Spinal cord (tissue), 10 donors: ENCODE data around the gene SAMD13. TPM values are rescaled to one million over a fixed set of nuclear protein-coding genes. Genes with fewer than 3 reads are reported as not detected.
A peak's percentile ranks its signal among the peaks of the same experiment; 100 is the strongest.

Source experiments
- DNase-seq, 6 donors: peaks; one replicate each; pipeline versions ENCODE4 v3.0.0 to v3.0.0-alpha.2; 2013 to 2015; ENCODE audit warnings: low spot score in 6 of 6, low read depth in 4 of 6
- H3K27ac ChIP-seq: one replicate; pipeline ENCODE4 v1.5.1; 2013; ENCODE audit warnings: low read depth, low read length, control low read depth
- H3K27me3 ChIP-seq: one replicate; pipeline ENCODE4 v1.6.1; 2013; ENCODE audit warnings: low read length; ENCODE audit not compliant: control insufficient read depth, insufficient read depth
- H3K36me3 ChIP-seq: one replicate; pipeline ENCODE4 v1.6.1; 2013; ENCODE audit warnings: low read length; ENCODE audit not compliant: control insufficient read depth, insufficient read depth
- H3K4me1 ChIP-seq: one replicate; pipeline ENCODE4 v1.6.1; 2013; ENCODE audit warnings: low read length; ENCODE audit not compliant: control insufficient read depth, insufficient read depth
- H3K4me3 ChIP-seq: one replicate; pipeline ENCODE4 v1.5.1; 2013; ENCODE audit warnings: low read depth, low read length, control low read depth
- H3K9me3 ChIP-seq: one replicate; pipeline ENCODE4 v1.6.1; 2013; ENCODE audit warnings: low read length; ENCODE audit not compliant: control insufficient read depth, insufficient read depth
- WGBS: methylation state at CpG from one replicate; pipeline ENCODE4 v1.1.5; 2013; ENCODE audit warnings: missing lambda C conversion rate; ENCODE audit not compliant: insufficient coverage; 5-methylcytosine and 5-hydroxymethylcytosine counted together
- polyA plus RNA-seq, 2 donors: library from polyadenylated mRNA; unstranded; fragments of 120-200 nt; gene quantifications; one replicate each; pipeline ENCODE4 v1.2.1, GENCODE V29; 2013; ENCODE audit not compliant: insufficient read length in 2 of 2
- total RNA-seq, 2 donors: library from RNA; depleted of rRNA in 1 of 2; stranded (reverse); fragments of 120-200 nt in 1 of 2; fragments of >200 nt in 1 of 2; gene quantifications; one replicate each; pipeline versions ENCODE4 v1.2.3 to v1.2.4, GENCODE V29; 2013 to 2014
- donor health status: healthy.

The SAMD13 gene
- total and polyA plus RNA-seq, 4 donors = 4.0 to 6.5 (median 5.9) TPM

DNA sequence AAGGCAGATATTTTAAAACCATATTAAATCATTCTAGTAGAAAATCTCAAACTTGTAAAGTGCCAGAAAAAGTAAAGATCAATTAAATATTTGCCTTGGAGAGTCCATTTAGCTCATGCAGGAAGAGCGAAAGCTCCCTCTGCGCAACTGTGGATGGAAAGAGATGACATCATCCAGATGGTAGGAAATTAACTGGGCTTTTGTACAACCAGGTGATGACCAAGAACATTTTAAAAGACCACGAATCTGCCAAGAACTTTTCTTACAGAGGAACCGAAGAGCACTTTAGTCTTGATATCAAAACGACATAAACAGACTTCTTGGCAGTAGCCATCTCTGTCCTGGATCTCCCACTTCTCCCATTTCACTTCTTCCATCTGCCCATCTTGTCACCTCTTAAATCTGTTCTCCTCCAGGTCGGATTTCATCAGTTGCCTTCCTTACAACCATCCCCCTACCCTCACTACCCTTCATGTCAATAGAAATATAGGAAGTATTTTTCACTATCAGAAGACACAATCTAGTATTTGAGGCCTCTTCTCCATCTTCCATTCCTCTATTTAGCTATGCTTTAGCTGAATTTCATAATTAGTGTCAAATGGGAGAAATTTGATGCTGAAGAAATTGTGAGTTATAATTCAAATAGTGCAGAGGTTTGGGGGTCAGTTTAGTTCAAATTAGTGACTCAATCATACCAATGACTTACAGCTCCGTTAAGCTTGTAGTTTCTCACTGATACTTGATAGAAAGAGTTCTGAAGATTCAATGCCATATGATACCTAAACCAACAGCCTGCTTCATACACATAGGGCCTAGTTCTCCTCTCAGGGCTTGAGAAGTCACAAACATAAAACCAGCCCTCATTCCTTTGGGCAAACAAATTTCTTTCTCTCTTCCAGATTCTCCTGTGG lies 74.7 kb downstream of the SAMD13 start:
- no peaks in the 10 kb centered on the region for H3K4me1 ChIP-seq
- 90% methylated on average over 6 of the region's 7 CpGs for WGBS
- DNase-seq = no peak
- H3K27me3 ChIP-seq = no peaks in the 10 kb centered on the region
- H3K27ac ChIP-seq = no peak overlapping the region
- H3K36me3 ChIP-seq = no peaks in the 10 kb centered on the region
- H3K4me3 ChIP-seq = no peak overlapping the region
- H3K9me3 ChIP-seq = no peaks in the 10 kb centered on the region

DNA sequence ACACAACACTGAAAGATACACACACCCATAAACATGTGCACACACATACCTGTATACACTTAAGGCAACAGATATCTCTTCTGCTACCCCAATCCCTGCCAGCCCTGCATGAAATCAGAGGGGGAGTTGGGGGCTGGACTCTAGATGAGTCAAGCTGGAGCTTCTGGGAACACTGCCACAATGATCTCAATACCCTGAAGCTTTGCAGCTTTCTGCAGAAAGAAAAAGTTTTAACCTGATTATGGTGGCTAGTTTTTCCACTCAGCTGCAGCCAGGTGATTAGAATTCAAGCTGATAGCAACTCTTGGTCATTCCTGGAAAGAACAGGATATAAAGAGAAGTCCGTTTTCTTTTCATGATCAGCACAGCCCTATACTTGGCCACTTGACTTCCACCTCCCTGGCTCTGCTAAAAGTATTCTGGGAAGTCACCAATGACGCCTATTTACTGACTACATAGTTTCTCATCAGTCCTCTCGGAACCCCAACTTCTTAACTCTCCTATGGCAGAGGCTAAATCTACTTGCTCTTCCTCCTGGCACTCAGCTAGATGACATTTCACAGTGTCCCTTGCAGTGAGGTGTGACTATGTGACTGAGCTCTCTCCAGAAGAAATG lies 76.1 kb downstream of the SAMD13 start:
- H3K36me3 ChIP-seq = no peaks in the 10 kb centered on the region

DNA sequence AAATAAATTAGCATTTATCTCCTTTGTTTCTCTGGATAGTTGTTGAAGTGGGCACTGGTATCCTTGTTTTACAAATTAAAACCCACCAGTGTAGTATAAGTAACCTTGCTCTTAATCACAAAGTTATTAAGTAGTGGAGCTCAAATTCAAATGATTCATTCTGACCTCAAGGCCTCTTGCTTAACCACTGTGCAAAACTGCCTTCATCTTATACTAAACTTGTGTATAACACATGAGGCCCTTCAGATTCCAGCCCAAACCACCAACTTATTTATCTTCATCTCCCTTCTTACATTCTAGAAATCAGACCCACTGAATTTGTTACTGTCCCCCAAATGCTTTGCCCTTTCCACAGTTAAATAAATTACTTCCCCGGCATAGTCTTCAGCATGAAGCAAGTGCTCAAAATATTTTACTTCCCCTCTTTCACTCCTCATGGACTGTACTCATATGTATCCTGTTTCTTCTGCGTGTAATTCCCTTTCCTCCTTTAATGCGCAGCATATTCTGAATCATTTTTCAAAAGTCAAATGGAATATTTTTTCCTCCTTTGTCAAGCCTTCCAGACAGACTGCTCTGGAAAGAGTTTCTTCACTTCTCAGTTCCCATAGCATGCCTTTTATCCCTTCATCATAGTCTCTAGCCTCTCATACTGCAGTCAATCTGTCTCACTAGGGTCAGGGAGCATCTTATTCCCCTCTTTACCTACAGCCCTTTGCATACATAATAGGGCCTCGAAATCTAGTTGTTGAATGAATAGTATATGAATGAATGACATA lies 77.8 kb downstream of the SAMD13 start:
- H3K27ac ChIP-seq = no peak overlapping the region

More for the DNA sequence above, 76.1 kb downstream of the SAMD13 start:
- Histone ChIP-seq H3K9me3 (no peaks in the 10 kb centered on the region), H3K4me1 (no peaks in the 10 kb centered on the region), H3K27ac (no peak overlapping the region), H3K4me3 (no peak overlapping the region), H3K27me3 (no peaks in the 10 kb centered on the region)
- WGBS = 47% methylated on average over 2 of the region's 3 CpGs
- peak in 1 of 6 donors; percentile 31 for DNase-seq

DNA sequence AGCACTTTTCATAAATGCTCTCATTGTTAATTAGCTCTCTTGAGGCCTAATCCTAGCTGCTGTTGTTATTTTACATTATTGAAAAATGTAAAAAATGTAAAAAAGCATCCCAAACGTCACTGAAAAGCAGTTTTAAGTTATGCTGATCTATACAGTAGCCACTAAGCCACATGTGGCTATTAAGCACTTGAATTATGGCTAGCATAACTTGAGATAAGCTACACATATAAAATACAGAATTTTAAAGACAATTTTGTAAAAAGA lies 78.3 kb downstream of the SAMD13 start:
- WGBS = no CpG with 5 or more reads among the region's 1 CpG
- no peak for DNase-seq
- no peak overlapping the region for H3K4me3 ChIP-seq
- no peaks in the 10 kb centered on the region for H3K36me3 ChIP-seq
- H3K27me3 ChIP-seq = no peaks in the 10 kb centered on the region
- no peaks in the 10 kb centered on the region for H3K9me3 ChIP-seq
- H3K27ac ChIP-seq = no peak overlapping the region
- no peaks in the 10 kb centered on the region for H3K4me1 ChIP-seq

More for the DNA sequence above, 77.8 kb downstream of the SAMD13 start:
- H3K4me3 ChIP-seq = no peak overlapping the region
- no peaks in the 10 kb centered on the region for H3K27me3 ChIP-seq
- no peak for DNase-seq
- H3K9me3 ChIP-seq = no peaks in the 10 kb centered on the region
- no peaks in the 10 kb centered on the region for H3K4me1 ChIP-seq
- 80% methylated on average over 3 of the region's 4 CpGs for WGBS
- no peaks in the 10 kb centered on the region for H3K36me3 ChIP-seq

DNA sequence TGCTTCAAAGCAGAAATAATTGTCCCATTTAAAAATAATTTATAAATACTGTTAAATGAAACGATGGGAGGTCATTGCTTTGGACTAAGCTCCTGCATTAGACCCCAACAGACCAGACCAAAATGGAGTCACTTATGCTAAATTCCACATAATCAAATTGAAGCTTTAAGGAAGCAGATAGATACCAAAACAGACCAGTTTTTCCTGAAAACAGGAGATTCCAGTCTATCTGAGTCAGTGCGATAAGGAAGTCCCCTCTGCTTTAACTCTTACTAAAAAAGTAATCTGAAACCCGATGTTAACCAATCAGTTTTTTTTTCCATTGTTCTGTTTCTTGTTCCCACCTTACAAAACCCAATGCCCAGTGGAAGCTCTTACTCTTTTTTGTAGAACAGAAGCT lies 80.6 kb downstream of the SAMD13 start:
- H3K4me1 ChIP-seq = no peaks in the 10 kb centered on the region
- no peak for DNase-seq
- no peak overlapping the region for H3K27ac ChIP-seq
- 95% methylated on average over 2 of the region's 3 CpGs for WGBS
- no peaks in the 10 kb centered on the region for H3K9me3 ChIP-seq
- H3K4me3 ChIP-seq = no peak overlapping the region
- no peaks in the 10 kb centered on the region for H3K27me3 ChIP-seq
- H3K36me3 ChIP-seq = no peaks in the 10 kb centered on the region

DNA sequence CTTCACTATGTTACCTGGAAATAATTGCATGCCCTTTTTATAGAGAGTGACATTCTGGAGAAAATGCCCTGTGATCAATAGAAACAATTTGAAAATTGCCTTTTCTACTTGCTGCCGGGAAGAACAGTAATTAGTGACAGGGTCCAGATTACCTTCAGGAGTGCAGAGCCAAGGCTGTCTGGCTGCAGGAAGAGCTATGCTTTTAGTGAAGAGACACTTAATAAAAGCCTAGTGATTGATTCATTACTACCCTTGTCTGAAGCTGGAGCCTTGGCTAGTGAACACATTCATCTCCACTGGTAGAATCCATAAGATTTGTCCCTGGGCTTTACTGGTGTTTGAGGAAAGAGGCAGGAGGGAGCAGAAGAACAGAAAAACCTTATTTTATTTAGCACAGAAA lies 83.8 kb downstream of the SAMD13 start:
- Histone ChIP-seq H3K4me1 (no peaks in the 10 kb centered on the region), H3K4me3 (no peak overlapping the region)
- WGBS = 40% methylated on average over 1 of the region's 1 CpG

DNA sequence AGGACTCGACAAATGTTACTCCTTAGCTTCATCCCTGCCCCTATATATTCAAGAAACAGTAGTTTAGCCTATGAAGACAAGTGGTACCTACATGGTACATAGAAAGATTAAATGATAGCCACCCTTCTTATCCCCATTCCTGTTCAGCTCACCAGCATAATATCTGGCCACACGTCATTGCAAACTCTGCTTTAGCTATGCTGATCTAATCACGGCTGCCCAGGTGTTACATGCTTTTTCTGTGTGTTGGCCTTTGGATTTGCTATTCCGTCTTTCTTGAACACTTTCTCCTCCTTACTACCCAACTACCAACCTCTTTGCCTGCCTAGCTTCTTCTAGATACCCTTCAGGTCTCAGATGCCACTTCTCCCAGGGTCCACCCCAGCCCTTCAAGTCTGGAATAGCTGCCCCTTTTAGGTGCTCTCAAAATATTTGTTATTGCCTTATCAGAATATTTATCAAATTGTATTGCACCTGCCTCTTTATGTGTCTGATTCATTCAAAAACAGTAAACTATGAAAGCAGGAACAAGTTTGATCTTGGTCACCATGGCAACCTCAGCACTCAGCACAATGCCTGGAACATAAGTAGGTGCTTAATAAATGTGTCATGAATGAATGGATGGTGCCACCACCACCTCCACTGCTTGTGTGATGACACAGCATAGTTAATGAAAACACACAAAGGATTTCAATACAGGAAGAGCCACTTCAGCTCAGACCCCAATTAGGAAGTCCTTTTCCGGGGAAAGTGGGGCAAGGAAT lies 85.4 kb downstream of the SAMD13 start:
- Histone ChIP-seq H3K27ac (no peak overlapping the region), H3K4me3 (no peak overlapping the region), H3K36me3 (no peaks in the 10 kb centered on the region), H3K9me3 (no peaks in the 10 kb centered on the region), H3K27me3 (no peaks in the 10 kb centered on the region), H3K4me1 (no peaks in the 10 kb centered on the region)
- no peak for DNase-seq
- 88% methylated on average over 2 of the region's 5 CpGs for WGBS

More for the DNA sequence above, 83.8 kb downstream of the SAMD13 start:
- no peaks in the 10 kb centered on the region for H3K36me3 ChIP-seq
- peak in 1 of 6 donors; percentile 44 for DNase-seq
- no peaks in the 10 kb centered on the region for H3K9me3 ChIP-seq
- H3K27ac ChIP-seq = no peak overlapping the region
- H3K27me3 ChIP-seq = no peaks in the 10 kb centered on the region

DNA sequence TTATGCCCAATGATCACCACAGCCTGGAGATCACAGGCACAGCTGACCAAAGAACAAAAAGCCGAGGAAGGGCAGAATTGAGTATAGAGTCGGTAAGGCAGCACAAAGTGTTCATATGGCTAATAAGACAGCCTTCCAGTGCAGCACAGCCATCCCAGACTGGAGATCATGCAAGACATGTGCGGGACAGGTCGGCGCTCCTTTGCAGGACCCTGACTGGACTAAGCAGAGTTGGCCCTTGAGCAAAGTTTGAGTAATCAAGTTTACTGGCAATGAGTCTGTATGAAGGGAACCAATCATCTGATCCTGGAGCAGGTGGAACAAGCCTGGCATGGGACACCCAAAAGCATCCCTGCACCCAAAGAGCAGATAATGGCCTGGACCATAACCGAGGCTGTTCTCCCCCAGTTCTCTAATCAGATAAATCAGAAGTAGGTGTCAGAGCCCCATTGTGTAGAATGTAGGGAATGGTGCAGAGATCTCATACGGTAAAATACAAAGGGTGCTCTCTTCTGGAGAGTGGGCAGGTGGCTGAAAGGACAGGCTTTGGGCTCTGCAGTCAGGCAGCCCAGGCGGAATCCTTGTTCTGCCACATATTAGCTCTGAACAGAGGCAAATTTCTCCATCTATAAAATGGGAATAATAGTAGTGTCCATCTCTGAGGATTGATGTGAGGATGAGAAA lies 86.1 kb downstream of the SAMD13 start:
- Histone ChIP-seq H3K4me3 (no peak overlapping the region), H3K36me3 (no peaks in the 10 kb centered on the region), H3K27me3 (no peaks in the 10 kb centered on the region), H3K9me3 (no peaks in the 10 kb centered on the region), H3K27ac (no peak overlapping the region), H3K4me1 (no peaks in the 10 kb centered on the region)
- no peak for DNase-seq
- 77% methylated on average over 5 of the region's 8 CpGs for WGBS

DNA sequence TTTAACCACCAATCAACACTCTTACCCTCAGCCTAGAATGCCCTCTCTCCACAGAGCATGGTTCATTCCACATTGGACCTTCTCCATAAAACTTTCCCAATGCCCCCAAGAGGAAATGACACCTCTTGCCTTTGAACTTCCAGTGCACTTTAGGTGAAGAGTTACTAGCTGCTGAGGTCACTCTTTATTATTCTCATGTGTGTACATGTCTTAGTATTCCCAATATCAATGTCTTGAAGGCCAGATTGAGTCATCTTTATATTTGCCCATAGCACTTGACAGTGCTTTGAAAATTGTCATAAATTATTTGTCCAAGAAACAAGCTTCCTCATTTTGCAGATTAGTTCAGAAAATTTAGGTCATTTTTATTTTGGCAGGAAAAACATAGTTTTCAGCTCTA lies 88.7 kb downstream of the SAMD13 start:
- Histone ChIP-seq H3K4me1 (no peaks in the 10 kb centered on the region), H3K27me3 (no peaks in the 10 kb centered on the region), H3K36me3 (no peaks in the 10 kb centered on the region), H3K9me3 (no peaks in the 10 kb centered on the region), H3K4me3 (no peak overlapping the region), H3K27ac (no peak overlapping the region)
- DNase-seq = no peak
